GM18511 (cell line): Measurements from ENCODE around the gene GRID2.
"Not testable (repeated sequence)": the region's sequence is repeated elsewhere in the genome, so short reads cannot be mapped to it uniquely, and the experiment has no call there.

ENCODE experiments used
- ATAC-seq: cut with Tn5 transposase; IDR thresholded peaks from one replicate; pipeline ENCODE4 v1.9.1; 2021; ENCODE audit warnings: mild to moderate bottlenecking, moderate library complexity; ENCODE audit not compliant: unreplicated experiment

The GRID2 gene

DNA sequence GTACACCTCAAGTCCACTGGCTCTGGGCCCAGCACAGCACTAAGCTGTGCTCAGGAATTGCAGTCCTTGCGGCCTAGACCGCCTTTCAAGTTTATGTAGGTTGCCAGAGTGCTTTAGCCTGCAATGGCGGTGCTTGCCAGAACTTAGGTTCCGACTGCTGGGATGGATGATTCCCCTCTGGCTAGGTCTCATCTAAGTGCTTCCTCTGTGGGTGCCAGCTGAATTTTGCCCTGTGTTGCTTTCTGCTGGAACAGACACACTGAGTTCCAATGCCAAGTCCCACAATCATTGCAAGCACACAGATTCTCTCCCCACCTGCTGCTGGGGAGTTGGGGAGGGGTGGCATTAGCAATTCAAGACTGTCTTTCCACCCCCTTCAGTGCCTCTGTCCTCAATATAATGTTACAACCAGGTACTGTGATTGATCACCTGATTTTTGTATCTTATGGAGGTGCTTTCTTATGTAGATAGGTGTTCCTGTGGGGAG, 129.5 kb downstream of the GRID2 start:
- no peak for ATAC-seq

DNA sequence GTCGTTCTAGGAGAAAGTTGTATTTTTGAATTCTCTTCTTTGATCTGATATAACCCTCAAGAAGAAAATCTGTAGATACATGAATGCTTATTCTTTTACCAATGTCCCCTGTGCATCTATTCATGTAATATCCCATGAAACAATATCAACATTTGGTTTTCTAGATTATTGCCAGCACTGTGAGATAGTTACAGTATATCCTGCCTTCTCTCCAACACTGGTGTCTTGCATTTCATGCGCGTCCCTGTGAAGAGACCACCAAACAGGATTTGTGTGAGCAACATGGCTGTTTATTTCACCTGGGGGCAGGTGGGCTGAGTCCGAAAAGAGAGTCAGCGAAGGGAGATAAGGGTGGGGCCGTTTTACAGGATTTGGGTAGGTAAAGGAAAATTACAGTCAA, 135.0 kb downstream of the GRID2 start:
- ATAC-seq, result not testable (repeated sequence)

DNA sequence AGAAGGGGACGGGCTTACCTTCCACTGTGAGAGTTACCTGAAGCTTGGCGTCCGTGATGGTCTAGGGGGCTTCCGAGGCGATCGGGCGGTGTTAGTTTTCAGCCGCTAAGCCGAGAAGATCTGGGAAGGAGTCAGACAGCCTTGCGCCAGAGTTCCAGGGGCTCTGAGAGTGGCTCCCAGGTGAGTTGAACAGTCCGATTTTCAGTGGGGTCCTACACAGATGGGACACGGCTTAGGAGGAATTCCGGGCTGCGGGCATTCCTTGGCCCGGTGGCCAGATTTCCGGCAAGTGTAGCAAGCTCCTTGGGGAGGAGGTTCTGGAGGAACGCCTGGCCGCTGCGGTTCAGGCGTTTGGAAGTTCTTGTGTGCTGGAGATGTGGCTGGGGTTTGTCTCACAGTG, 138.4 kb downstream of the GRID2 start:
- ATAC-seq, result not testable (repeated sequence)

DNA sequence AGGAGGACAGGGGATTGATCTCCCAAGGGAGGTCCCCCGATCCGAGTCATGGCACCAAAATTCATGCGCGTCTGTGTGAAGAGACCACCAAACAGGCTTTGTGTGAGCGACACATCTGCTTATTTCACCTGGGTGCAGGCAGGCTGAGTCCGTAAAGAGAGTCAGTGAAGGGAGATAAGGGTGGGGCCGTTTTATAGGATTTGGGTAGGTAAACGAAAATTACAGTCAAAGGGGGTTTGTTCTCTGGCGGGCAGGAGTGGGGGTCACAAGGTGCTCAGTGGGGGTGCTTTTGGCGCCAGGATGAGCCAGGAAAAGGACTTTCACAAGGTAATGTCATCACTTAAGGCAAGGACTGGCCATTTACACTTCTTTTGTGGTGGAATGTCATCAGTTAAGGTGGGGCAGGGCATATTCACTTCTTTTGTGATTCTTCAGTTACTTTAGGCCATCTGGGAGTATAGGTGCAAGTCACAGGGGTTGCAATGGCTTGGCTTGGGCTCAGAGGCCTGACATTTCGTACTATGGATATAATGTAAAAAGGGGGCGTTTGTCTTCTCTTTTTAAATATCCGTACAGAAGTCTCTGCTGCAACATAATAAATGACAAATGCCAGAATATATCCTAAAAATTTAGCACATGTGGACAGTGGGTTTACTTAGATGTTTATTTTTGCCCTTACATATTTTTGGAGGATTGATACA, 140.5 kb downstream of the GRID2 start:
- ATAC-seq, result not testable (repeated sequence)

DNA sequence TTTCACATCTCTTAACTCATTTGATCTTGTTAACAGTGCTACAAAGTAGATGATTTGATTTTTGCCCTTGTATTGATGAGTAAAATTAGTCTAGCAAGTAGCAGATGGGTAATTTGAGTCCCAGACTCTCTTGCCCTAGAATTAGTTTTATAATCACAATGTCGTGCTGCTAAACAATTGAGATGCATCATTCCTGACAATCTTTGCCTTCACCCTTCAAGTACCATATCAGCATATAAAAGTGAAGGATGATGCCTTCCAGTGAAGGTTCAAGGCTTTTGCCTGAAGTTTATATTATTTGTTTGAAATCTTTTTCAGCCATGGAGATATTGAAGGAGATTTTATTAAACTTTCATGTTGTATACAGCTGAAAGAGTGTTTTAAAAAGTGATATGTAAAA, 141.4 kb downstream of the GRID2 start:
- ATAC-seq, result no peak

DNA sequence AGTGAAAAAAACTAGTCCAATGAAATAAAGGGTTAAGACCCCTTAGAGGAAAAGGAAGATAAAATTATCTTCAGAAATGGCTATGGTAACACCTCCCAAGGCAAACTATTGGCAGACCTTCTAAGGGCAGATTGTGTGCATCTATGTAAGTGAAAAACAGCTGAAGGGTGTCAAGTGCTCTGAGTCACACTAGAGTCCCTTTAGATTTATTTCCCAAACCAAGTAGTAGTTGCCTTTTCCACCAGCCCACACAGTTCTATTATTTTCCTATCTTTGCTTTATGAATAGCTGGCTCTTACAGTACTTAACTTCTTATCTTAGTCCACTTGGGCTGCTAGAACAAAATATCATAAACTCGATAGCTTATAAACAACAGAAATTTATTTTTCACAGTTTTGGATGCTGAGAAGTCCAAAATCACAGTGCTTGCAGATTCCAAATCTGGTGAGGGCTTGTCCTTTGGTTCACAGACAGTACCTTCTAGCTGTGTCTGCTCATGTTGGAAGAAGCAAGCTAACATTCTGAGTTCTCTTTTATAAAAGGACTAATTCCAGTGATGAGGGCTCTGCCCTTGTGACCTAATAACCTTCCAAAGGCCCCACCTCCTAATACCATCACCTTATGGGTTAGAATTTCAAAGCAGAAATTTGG, 143.6 kb downstream of the GRID2 start:
- no peak for ATAC-seq

DNA sequence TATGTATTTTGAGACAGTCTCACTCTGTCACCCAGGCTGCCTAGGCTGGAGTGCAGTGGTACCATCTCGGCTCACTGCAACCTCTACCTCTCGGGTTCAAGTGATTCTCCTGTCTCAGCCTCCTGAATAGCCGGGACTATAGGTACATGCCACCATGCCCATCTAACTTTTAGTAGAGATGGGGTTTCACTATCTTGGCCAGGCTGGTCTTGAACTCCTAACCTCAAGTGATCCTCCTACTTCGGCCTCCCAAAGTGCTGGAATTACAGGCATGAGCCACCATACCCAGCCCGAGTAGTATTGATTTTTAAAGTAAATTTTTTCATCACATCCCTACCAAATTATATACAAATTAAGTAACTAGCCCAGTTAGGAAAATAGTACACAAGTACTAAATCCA, 144.4 kb downstream of the GRID2 start:
- not testable (repeated sequence) for ATAC-seq

DNA sequence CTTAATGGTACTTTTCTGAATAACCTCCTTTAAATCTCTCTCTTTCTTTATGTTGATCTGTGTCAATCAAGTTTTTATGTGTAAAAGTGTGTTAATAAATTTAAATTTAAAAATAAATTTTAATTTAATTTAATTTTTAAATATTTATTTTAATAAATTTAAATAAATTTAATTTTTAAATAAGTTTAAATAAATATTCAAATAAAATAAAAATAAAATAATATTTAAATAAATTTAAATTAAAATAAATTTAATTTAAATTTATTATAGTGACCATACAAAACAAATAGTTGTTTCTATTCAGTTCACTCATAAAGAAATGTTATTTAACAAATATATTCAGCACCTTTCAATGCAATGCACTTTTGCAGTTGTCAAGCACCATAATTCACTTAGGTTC, 146.9 kb downstream of the GRID2 start:
- ATAC-seq, result no peak

DNA sequence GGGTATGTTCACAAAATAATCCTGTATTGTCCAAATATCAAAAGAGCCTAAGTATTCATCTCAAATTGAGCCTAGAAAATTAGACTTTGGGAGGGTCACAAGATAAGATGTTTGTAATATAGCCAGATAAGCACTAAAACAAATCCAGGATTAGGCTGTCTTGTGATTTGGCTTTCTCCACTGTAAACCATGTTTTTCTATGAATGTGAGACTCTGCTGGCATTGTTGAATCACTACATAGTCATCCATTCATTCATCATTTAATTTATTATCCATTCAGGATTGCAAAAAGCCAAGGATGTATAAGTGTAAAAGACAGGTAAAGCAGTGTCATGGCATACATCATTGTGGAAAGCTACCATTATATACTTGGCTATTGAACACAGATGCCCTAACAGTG, 148.0 kb downstream of the GRID2 start:
- ATAC-seq, result no peak

DNA sequence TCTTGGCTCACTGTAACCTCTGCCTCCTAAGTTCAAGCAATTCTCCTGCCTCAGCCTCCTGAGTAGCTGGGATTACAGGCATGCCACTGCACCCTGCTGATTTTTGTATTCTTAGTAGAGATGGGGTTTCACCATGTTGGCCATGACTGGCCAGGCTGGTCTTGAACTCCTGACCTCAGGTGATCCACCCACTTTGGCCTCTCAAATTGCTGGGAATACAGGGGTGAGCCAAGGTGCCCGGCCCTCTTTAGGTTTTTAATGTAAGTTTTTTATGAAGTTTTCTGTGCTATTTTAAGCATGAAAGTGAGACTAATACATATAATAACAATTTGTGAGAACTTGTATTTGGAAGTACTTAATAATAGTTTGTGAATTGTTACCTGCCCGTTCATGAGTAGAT, 148.6 kb downstream of the GRID2 start:
- not testable (repeated sequence) for ATAC-seq

DNA sequence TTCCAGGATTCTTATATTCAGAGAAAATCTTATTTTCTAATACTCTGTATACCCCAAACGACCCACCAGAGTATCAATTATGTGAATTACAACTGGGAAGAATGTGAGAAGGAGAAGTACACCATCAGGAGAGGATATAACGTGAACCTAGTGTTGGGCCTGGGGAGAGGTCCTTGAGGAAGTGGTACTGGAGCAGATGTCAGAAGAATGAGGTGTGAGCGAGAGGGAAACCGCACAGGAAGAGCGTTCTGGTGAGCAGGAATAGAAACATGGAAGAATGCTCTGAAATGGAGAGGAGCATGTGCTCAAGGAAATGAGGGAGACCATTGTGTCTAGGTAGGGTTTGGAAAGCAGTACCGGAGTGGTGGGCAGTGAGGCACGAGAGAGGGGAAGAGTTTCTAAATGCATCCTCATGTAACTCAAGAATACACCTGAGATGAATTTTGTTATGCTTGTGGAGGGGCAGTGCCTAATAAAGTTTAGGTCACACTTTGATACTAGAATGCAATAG, 151.6 kb downstream of the GRID2 start:
- ATAC-seq, result no peak

DNA sequence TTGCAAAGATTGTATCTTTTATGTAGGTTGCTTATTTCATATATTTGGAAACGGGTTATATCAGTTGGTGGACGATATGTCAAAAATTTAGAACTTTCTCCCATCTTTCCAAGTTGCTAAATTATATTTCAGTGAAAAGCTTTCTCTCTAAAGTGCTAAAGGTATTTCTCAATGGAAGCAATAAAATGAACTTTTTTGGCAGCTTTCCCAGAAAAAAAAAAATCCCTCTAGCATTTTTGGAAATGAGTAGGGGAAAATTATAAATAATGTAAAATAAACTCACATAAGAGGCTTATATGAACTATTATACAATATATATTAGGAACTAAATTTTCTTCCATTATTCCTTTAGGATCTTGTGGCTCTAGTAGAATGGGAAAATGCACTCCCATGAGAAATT, 152.2 kb downstream of the GRID2 start:
- no peak for ATAC-seq

DNA sequence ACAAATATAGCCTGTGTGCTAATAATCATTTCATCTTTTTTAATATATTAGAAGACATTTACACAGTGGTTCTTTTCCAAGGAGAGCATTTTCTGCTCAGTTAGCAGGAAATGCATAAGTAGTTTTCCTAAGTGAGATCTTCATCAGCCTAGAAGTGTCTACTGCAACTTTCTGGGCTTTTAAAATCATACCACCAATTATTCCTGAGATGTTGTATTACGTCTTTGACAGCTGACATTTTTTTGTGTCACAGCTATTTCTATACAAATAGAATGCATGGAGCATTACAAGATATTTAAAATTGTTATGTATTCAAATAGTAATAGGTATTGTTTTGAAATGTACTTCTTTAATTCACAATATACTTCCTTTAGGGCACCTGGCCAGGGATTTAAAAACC, 158.0 kb downstream of the GRID2 start:
- ATAC-seq, result no peak

DNA sequence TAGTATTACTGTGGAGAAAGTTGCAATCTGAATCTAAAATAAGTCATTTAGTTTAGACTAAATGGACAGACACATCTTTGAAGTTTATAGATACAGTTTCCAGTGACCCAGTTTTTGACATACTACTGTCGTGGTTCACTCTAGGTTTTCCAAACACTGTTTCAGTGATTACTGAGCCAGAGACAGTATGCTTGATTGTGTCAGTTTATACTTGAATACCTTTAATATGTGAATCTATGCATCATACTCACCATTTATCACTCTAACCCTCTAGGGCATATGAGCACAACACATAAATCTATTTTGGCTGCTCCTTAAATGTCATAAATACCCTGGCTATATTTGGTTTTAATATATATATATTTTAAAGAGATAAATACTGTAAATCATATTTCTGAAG, 173.5 kb downstream of the GRID2 start:
- ATAC-seq, result no peak

DNA sequence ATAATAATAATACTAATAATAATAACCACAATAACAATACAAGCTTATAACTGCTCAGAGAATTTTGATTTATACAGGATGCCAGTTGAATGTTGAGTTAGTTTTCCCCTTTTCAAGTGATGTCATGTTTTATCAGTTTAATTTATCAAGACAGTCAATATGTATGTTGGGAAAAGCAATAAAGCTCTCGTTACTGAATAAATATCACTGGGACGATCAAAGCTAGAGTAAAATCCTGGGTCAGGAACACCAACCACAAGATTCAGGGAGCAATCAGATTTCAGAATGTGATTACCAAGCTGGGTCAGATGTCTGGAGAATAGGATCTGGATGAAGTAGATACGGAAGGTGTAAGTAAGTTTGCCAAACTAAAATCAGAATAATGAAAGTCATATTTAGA, 179.6 kb downstream of the GRID2 start:
- ATAC-seq, result no peak

DNA sequence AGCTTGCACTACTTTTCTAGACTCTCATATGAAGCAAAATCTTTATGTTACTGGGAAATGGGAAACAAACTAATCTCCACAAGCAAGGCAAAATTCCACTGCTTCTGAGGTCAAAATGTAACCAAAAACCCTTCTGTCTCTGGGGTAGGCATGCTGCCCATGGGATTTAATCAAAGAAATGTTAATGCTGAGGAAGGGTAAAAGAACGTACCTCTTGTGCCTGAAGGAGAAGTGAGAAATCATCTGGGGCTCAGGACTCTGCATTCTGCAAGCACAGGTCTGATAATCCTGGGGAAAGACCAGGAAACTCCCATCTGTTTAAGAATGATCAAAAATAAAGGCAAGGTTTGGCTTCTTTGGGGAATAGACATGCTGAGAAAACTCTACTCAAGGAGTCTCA, 184.7 kb downstream of the GRID2 start:
- ATAC-seq, result no peak

DNA sequence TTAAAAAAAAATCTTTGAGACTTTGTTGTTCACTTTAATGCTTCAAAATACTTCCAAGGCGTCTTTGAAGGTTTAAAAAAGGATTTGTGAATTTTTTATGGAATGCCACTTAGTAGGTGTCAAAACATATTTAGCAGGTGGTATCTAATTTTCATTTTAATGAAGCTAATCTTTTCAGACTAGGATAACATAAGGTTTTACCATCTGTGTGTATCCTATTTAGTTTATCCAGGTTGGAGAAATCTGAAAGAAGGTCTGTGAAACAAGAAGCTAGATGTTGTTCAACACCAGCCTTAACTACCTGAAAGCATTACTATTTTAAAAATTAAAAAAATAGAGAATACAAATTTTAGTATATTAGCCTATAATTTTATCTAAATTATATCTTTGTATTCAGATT, 193.4 kb downstream of the GRID2 start:
- ATAC-seq, result no peak

DNA sequence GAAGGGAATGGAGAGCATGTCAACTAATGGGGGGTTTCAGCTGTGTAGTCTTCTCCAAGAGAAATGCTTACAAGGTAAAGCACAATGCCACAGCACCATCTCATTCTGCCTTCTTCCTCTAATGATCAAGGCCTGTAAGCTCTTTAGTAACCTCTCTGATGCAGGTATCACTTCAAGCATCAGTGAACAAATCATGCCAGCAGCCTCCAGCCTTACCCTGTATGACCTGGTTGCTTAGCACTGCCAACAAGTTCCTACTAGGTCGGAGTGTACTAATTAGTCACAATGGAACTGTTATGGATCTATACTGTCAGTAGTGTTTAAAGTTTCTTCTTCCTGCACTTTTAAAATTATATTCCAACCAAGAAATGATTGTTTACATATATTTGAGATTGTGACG, 197.7 kb downstream of the GRID2 start:
- ATAC-seq, result no peak

DNA sequence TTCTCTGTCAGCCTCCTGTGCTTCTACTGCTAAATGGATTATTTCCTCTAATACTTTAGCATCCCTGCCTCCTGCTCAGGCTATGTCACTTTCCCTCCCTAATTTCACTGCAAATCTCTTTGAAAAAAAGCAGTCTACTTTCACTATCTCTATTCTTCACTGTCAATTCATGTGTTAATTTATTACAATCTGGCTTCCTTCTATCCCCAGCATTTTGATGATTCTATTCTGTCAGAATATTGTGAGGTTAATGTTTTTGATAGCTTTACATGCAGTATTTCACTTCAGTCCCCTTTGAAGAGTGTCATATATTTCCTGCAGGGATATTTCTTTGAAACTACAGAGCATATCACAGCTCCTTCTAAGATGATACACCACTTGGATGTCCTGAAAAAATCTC, 203.2 kb downstream of the GRID2 start:
- no peak for ATAC-seq

DNA sequence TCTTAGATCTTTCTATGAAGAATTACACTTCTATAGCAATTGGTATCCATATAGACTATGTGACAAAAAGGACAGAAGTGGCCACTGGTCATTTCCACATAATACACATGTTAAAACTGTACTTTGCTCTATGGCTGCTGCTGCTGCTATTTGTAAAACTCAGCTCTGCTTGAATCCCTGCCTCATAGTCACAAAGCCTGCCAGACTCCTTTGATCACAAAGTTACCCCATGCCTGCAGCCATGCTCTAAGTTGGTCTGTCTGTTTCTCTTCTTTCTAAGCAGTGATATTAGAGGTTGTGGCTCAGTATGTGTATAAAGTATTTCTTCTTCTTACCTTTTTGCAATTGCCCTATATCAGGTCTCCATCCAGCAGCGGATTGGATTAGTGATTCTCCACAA, 210.9 kb downstream of the GRID2 start:
- ATAC-seq, result no peak

DNA sequence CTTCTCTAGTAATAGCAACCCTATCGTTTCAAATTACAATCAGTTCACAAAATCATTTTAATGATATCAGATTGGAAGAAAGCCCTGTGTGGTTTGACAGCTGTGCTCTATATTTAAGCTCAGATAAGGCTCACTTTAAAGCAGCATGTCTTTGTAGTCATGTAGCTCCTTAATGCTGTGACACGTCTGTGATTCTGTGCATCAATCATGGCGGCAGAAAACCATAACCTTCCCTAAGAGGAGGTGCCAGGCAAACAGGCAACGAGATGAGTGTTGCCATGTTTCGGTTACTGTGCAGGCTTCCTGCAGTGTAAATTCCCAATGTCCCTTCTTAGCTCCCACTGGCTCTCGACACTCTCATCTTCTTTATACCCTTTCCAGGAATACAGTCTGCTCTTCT, 212.7 kb downstream of the GRID2 start:
- no peak for ATAC-seq

DNA sequence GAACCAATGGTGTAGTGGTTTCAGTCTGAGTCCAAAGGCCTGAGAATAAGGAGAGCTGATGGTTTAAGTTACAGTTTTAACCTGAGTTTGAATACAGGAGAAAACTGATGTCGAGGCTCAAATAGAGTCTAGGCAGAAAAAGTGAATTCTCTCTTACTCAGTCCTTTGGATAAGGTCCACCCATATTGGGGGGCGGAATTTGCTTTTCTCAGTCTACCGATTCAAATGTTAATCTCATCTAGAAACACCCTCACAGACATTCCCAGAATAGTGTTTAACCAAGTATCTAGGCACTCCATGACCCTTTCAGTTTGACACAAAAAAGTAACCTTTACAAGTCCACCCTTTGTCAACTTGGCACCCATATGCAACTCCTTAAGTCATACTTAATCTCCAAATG, 216.0 kb downstream of the GRID2 start:
- ATAC-seq, result no peak

DNA sequence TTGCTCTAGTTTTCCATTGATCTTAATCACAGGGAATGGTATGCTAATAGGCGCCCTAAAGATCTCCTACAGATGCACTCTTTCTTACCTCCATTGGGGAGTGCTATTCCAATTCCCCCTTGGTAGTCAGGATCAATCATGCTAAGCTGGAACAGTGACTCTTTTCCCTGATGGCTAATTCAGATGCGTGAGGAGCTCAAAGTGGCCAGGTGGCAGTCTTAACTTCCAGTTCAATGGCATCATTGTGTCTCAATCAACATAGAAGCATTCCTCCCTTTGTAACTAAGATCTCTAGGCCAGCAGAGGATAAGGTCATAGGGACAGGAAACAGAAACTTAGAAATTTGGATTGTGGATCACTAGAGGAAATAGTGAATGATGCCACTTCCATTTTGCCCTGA, 216.8 kb downstream of the GRID2 start:
- ATAC-seq, result no peak
